Measurements from ENCODE around the gene GID4.

GID4 gene

GRCh38 chr17:18042983-18043382 lies 3.8 kb downstream of the GID4 start:
- H3K9me3 ChIP-seq (ENCODE audit: control insufficient read depth, insufficient read depth, low read length), result no peaks in the 10 kb centered on the region
- H3K79me2 ChIP-seq (ENCODE audit: control insufficient read depth, low read length), result peaks cover 53% of the 10 kb centered on the region
- H3K27me3 ChIP-seq (ENCODE audit: control insufficient read depth, low read length), result no peaks in the 10 kb centered on the region
- peaks cover 39% of the 10 kb centered on the region for H3K36me3 ChIP-seq (ENCODE audit: control insufficient read depth, low read length)
- H3K9me2 ChIP-seq (replicated peaks; ENCODE audit: control insufficient read depth, low read length), result no peaks in the 10 kb centered on the region
- no peak overlapping the region for H3K4me3 ChIP-seq (ENCODE audit: low read length)
- TF ChIP-seq, protein P1, sequence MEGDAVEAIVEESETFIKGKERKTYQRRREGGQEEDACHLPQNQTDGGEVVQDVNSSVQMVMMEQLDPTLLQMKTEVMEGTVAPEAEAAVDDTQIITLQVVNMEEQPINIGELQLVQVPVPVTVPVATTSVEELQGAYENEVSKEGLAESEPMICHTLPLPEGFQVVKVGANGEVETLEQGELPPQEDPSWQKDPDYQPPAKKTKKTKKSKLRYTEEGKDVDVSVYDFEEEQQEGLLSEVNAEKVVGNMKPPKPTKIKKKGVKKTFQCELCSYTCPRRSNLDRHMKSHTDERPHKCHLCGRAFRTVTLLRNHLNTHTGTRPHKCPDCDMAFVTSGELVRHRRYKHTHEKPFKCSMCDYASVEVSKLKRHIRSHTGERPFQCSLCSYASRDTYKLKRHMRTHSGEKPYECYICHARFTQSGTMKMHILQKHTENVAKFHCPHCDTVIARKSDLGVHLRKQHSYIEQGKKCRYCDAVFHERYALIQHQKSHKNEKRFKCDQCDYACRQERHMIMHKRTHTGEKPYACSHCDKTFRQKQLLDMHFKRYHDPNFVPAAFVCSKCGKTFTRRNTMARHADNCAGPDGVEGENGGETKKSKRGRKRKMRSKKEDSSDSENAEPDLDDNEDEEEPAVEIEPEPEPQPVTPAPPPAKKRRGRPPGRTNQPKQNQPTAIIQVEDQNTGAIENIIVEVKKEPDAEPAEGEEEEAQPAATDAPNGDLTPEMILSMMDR (IDR thresholded peaks at IDR 0.05; ENCODE audit: low read depth, low read length, poor library complexity, severe bottlenecking), result no peak
- TF ChIP-seq EZH2phosphoT487 (IDR thresholded peaks at IDR 0.05; ENCODE audit: borderline replicate concordance, low read length), result no peak
- H4K20me1 ChIP-seq (ENCODE audit: control insufficient read depth, insufficient read depth, low read depth, low read length), result no peaks in the 10 kb centered on the region
- no peak overlapping the region for H3K4me2 ChIP-seq (ENCODE audit: low read length)
- peaks cover 34% of the 10 kb centered on the region for H3K4me1 ChIP-seq (ENCODE audit: control insufficient read depth, low read length)
- peaks cover 3% of the 10 kb centered on the region for H3F3A ChIP-seq (ENCODE audit: control insufficient read depth, insufficient read depth)
- H3K27ac ChIP-seq (ENCODE audit: low read depth, low read length), result no peak overlapping the region

DNA sequence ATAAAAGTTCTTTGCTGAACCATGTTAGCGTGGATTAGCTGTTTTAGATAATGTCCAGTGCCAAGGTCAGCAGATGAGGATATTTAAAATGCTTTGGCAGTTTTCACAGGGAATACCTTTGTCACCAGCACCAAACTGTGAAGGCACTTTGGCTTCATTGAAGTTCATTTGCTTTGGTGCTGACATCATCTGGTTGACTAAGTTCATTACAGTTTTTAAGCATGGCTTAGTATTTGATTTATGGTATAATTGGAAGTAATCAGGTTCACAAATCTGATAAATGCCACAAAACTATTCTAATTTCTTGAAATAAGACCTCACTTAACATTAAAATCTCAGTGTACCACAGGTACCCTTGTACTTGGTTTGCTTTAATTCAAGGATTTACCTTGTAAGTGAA lies 4.3 kb downstream of the GID4 start:
- Histone ChIP-seq H3K4me2 (ENCODE audit: low read length) (no peak overlapping the region), H3K79me2 (ENCODE audit: control insufficient read depth, low read length) (peaks cover 48% of the 10 kb centered on the region), H3K27me3 (ENCODE audit: control insufficient read depth, low read length) (no peaks in the 10 kb centered on the region), H3K4me3 (ENCODE audit: low read length) (no peak overlapping the region), H3K9me3 (ENCODE audit: control insufficient read depth, insufficient read depth, low read length) (no peaks in the 10 kb centered on the region), H3K36me3 (ENCODE audit: control insufficient read depth, low read length) (peaks cover 39% of the 10 kb centered on the region), H3K9me2 (replicated peaks; ENCODE audit: control insufficient read depth, low read length) (no peaks in the 10 kb centered on the region), H3K27ac (ENCODE audit: low read depth, low read length) (no peak overlapping the region), H3F3A (ENCODE audit: control insufficient read depth, insufficient read depth) (no peaks in the 10 kb centered on the region), H3K4me1 (ENCODE audit: control insufficient read depth, low read length) (peaks cover 31% of the 10 kb centered on the region), H4K20me1 (ENCODE audit: control insufficient read depth, insufficient read depth, low read depth, low read length) (no peaks in the 10 kb centered on the region)
- TF ChIP-seq EZH2phosphoT487 (IDR thresholded peaks at IDR 0.05; ENCODE audit: borderline replicate concordance, low read length), result no peak
- TF ChIP-seq, protein P1 (IDR thresholded peaks at IDR 0.05; ENCODE audit: low read depth, low read length, poor library complexity, severe bottlenecking), result peak; percentile 39

- TF ChIP-seq, protein P1 (IDR thresholded peaks at IDR 0.05; ENCODE audit: low read depth, low read length, poor library complexity, severe bottlenecking), result no peak
- TF ChIP-seq EZH2phosphoT487 (IDR thresholded peaks at IDR 0.05; ENCODE audit: borderline replicate concordance, low read length), result no peak
- Histone ChIP-seq H3K4me3 (ENCODE audit: low read length) (no peak overlapping the region), H3K27me3 (ENCODE audit: control insufficient read depth, low read length) (no peaks in the 10 kb centered on the region), H3K36me3 (ENCODE audit: control insufficient read depth, low read length) (peaks cover 35% of the 10 kb centered on the region), H3F3A (ENCODE audit: control insufficient read depth, insufficient read depth) (no peaks in the 10 kb centered on the region), H3K79me2 (ENCODE audit: control insufficient read depth, low read length) (peaks cover 43% of the 10 kb centered on the region), H4K20me1 (ENCODE audit: control insufficient read depth, insufficient read depth, low read depth, low read length) (no peaks in the 10 kb centered on the region), H3K27ac (ENCODE audit: low read depth, low read length) (no peak overlapping the region), H3K9me2 (replicated peaks; ENCODE audit: control insufficient read depth, low read length) (no peaks in the 10 kb centered on the region), H3K4me1 (ENCODE audit: control insufficient read depth, low read length) (peaks cover 31% of the 10 kb centered on the region), H3K9me3 (ENCODE audit: control insufficient read depth, insufficient read depth, low read length) (no peaks in the 10 kb centered on the region), H3K4me2 (ENCODE audit: low read length) (no peak overlapping the region)
Measured at GRCh38 chr17:18044609-18045008, 5.4 kb downstream of the GID4 start.
